C4-2B (cell line): ENCODE measurements around the gene OR6K6.

Experiments
- H3K27ac ChIP-seq: fragments of 450-650 bp; 2 replicates; pipeline ENCODE4 v1.5.1; 2017
- CTCF ChIP-seq: fragments of 450-650 bp; conservative IDR thresholded peaks from 2 replicates; pipeline ENCODE4 v1.5.1; 2017; ENCODE audit warnings: mild to moderate bottlenecking
- ZFX ChIP-seq: fragments of 450-650 bp; IDR thresholded peaks from 2 replicates; pipeline ENCODE4 v1.6.1; 2017

OR6K6 gene

GRCh38 chr1:158720620-158721019, 33.9 kb upstream of the OR6K6 start, which contains the start of gene OR6K3:
Gene OR6K3 (minus strand): TSS chr1:158720720. CDS start chr1:158718115, 2,605 bp downstream.
- TF ChIP-seq CTCF (no peak), ZFX (no peak)
- H3K27ac ChIP-seq = no peak within 1 kb of the TSS

- H3K27ac ChIP-seq = no peak overlapping the region
- no peak for TF ChIP-seq ZFX
Observed at GRCh38 chr1:158724442-158724841, 30.1 kb upstream of the OR6K6 start.

- TF ChIP-seq CTCF = no peak
- TF ChIP-seq ZFX = no peak
- H3K27ac ChIP-seq = no peak overlapping the region
Observed at GRCh38 chr1:158728510-158729225, 25.9 kb upstream of the OR6K6 start.

- TF ChIP-seq CTCF = no peak
- no peak overlapping the region for H3K27ac ChIP-seq
Observed at GRCh38 chr1:158730453-158730852, 24.1 kb upstream of the OR6K6 start.

GRCh38 chr1:158731707-158732106, 22.8 kb upstream of the OR6K6 start:
- H3K27ac ChIP-seq = no peak overlapping the region
- TF ChIP-seq ZFX (no peak), CTCF (no peak)

- TF ChIP-seq ZFX (no peak), CTCF (no peak)
Observed at GRCh38 chr1:158732524-158732923, 22.0 kb upstream of the OR6K6 start.

GRCh38 chr1:158735848-158736247, 18.7 kb upstream of the OR6K6 start:
- TF ChIP-seq ZFX (no peak), CTCF (no peak)
- H3K27ac ChIP-seq = no peak overlapping the region

More at GRCh38 chr1:158732524-158732923, 22.0 kb upstream of the OR6K6 start:
- no peak overlapping the region for H3K27ac ChIP-seq

GRCh38 chr1:158752155-158752712, 2.3 kb upstream of the OR6K6 start:
- TF ChIP-seq CTCF (no peak), ZFX (no peak)
- no peak overlapping the region for H3K27ac ChIP-seq
